ENCODE results near the gene KCTD1.

The KCTD1 gene

GRCh38 chr18:26550998-26551694 lies 2.8 kb upstream of the KCTD1 start:
- in situ Hi-C loops (cut with MboI; ENCODE audit: low sequenced_read_pairs), result no loop called here

DNA sequence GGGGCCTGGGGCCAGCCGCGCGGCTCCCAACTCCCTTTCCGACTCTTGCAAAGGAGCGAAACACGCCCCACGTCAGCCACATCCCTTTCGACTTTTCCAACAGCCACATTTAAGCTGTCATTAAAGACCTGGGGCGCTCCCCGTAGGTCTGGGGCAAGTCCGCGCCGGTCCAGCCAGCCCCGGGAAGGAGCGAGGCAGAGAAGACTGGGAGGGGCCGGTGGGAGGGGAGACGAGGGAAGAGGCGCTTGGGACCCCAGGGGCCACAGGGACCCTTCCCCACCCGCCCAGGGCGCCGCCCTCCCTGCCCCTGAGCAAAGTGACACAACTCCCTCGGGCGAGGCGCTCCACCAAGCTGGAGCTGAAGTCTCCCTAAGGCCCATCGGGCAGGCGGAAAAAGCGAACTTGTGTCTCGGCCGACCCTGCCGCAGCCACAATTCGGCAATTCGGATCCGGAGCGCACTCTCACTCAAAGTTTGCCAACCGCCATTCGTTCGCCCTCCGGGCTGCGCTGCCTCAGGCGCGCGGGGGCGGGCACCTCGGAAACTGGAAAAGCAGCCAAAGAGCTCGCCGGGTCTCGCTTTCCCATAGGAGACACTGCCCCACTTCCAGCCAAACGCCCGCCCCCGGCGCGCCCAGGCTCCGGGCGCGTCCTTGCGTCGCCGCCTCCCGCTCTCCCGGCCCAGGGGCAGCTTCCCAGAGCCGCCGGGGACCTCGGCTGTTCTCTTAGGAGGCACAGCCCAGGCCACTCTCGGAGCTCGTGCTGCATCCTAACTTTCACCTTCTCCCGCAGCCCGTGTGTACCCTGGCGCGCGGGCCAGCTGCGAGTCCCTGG lies 1.1 kb upstream of the KCTD1 start:
- in situ Hi-C loops (cut with MboI; ENCODE audit: low sequenced_read_pairs), result no loop called here

- in situ Hi-C loops (cut with MboI; ENCODE audit: low sequenced_read_pairs), result no loop called here
These were observed 523 bp downstream of the KCTD1 start for GRCh38 chr18:26547646-26548414.

DNA sequence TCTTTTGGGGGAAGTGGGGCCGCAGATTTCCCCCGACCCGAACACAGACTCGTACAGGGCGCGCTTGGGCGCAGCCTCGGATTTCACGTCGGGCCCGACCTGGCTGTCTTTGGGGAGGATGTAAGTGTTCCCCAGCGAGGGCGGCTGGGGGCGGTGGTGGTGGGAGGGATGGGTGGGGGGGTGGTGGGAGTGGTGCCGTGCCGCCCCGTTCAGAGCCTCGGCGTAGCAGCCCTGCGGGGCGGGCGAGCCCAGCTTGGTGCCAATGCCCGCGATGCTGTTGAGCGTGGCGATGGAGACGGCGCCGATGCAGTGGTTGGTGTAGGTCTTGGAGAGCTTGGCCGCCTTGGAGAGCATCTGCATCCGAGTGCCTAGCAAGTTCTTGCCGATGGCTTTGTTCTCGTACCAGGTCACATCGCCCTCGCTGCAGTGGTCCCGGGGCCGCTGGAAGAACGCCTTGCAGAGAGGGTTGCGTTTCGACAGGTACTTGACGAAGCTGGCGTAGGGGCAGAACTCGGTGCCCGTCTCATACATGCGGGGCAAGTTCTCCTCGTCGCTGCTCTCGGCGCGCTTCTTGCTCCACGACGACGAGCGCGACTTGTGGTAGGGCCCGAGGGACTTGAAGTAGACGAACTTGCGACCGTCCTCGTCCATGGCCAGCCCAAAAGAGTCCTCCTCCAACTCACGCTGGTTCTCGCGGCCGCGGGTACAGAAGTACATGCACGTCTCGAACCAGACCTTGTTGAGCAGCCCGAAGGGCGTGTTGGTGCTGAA lies 1.3 kb downstream of the KCTD1 start:
- in situ Hi-C loops (cut with MboI; ENCODE audit: low sequenced_read_pairs), result no loop called here

DNA sequence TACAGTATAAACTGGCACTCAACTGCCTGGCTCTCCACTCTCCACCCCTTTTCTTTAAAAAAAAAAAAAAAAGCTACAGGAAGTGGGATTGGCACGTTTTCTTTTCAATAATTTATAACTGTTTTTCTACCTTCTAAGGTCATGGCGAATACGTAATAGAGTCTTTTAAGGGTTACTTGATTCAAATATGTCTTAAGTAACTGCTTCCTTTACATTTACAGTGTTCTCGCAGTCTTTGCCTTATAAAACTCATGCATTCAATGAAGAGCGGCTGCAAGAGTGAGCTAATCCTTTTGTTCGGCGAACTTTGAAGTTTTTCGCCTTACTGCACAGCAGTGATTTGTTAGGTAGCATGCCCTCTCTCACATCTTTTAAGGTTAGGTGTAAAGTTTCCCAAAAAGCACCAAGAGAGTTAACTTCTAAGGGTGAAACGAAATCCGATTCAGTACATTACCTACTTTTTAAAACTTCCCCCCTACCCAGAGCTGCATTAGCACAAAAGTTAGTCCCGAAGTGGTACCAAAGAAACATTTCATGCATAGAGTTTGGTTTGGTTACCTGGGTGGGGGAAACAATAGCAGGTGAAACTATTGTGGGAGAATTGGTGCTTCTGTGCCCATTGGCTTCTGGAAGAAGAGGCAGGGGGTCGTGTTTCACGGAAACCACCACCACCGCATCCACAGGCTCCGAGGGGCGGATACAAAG lies 2.0 kb downstream of the KCTD1 start:
- in situ Hi-C loops (cut with MboI; ENCODE audit: low sequenced_read_pairs), result no loop called here

DNA sequence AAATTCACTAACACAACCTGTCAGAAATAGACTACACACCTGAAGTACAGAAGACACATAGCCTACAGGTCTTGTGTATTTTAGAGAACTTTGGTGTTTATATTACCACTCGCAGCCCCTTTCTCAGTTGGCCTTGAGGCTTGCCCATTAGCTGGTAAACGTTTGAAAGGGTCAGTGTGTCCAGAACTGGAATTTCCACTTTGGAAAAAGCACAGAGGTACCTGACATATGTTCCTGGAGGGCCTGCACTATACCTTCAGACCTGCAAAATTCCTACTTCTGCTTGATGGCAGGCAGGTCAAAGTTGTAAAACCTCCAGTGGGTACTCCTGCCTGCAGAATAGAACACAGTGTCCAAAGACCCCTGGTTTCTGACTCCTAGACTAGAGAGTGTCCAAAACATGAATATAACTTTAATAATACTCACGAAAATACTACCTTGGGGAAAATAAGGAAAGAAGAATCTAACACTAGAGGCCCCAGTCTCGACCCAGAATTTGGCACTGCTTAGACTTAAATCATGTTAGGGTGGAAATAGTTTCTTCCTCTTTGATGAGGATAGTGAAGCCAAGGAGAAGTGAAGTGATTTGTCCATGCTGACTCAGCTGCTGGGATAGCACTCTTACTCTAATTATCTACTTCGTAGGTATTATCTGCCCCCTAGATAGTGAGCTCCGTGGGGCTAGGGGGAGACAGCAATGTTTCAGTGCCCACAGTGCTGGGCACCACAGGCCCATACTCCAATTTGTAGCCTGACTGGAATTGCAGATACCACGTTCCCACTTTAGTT lies 2.8 kb downstream of the KCTD1 start:
- in situ Hi-C loops (cut with MboI; ENCODE audit: low sequenced_read_pairs), result no loop called here

DNA sequence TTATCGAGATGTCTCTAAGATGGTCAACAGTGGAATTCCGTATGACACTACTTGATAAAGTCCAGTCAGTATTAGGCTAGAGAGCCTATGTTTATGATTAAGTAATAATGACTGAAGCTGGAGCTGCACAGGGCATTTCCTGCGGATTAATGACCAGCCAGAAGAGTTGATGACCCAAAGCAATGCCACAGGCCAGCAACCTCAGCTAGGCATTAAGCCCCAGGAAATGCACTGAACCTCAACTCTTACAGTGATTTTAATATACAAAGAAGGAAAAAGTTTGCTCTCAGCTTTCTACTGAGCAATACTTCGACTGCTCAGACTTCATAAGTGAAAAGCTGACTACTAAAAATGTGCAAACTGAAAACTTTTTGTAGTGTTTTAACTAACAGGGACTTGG lies 3.9 kb downstream of the KCTD1 start:
- in situ Hi-C loops (cut with MboI; ENCODE audit: low sequenced_read_pairs), result no loop called here

GRCh38 chr18:26543373-26543772 lies 5.0 kb downstream of the KCTD1 start:
- in situ Hi-C loops (cut with MboI; ENCODE audit: low sequenced_read_pairs), result no loop called here

DNA sequence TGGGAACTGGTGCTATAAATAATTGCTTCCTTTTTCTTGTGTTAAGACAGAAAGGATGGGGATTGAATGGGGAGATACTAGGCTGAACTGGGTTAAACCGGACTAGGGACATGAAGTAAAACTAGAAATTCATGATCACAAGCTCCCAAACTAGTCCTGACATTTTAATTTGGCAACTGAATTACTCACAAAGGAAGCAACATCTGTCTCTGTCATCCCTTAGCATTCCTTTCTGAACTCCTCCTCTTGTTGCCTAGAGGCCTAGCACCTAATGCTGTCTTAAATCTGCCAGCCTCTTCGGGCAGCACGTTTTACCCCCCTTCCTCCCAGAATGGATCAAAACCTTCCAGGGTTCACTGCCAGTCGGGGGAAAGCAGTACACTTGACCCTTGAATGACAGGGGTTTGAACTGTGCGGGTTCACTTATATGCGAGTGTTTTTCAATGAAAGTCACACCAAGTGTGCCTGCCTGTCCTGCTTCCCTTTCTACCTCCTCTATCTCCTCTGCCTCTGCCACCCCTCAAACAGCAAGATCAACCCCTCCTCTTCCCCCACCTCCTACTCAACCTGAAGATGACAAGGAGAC lies 8.2 kb downstream of the KCTD1 start:
- in situ Hi-C loops (cut with MboI; ENCODE audit: low sequenced_read_pairs), result no loop called here

DNA sequence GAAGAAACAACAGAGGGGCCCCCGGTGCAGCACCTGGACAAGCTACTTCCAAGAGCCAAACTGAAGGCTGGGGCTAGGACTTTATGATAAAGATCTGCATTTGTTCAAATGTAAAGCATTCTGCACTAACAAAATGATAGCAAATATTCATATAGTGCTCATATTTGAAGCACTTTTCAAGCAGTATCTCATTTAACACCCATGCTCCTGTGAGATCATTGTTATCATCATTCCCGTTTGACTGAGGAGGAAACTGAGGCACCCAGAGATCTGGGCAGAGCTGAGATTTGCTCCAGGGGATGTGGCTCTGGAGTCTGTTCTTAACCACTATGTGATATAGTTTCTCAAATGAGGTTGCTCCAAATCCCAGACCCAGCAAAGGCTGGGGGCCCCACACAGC lies 9.8 kb downstream of the KCTD1 start:
- in situ Hi-C loops (cut with MboI; ENCODE audit: low sequenced_read_pairs), result no loop called here

DNA sequence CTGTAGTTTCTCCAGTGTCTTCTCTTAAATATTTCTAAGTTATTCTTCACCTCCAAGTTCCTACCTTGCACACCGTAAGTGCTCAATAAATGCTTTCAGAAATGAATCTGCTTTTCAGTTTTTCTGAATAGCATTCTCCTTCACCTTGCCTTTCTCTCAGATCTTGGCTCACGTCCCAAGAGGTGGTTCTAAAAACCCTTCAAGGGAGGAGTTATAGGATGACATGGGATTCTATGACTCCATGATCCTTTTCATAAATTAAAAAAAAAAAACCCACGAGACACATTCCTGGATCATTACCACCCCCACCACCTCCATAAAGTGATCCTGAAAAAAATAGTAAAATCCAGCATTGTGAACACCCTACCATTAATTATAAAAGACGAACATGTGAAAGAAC lies 11.7 kb downstream of the KCTD1 start:
- in situ Hi-C loops (cut with MboI; ENCODE audit: low sequenced_read_pairs), result no loop called here

- in situ Hi-C loops (cut with MboI; ENCODE audit: low sequenced_read_pairs), result no loop called here
These were observed 12.3 kb downstream of the KCTD1 start for GRCh38 chr18:26536032-26536431.

GRCh38 chr18:26535630-26536029 lies 12.7 kb downstream of the KCTD1 start:
- in situ Hi-C loops (cut with MboI; ENCODE audit: low sequenced_read_pairs), result no loop called here

DNA sequence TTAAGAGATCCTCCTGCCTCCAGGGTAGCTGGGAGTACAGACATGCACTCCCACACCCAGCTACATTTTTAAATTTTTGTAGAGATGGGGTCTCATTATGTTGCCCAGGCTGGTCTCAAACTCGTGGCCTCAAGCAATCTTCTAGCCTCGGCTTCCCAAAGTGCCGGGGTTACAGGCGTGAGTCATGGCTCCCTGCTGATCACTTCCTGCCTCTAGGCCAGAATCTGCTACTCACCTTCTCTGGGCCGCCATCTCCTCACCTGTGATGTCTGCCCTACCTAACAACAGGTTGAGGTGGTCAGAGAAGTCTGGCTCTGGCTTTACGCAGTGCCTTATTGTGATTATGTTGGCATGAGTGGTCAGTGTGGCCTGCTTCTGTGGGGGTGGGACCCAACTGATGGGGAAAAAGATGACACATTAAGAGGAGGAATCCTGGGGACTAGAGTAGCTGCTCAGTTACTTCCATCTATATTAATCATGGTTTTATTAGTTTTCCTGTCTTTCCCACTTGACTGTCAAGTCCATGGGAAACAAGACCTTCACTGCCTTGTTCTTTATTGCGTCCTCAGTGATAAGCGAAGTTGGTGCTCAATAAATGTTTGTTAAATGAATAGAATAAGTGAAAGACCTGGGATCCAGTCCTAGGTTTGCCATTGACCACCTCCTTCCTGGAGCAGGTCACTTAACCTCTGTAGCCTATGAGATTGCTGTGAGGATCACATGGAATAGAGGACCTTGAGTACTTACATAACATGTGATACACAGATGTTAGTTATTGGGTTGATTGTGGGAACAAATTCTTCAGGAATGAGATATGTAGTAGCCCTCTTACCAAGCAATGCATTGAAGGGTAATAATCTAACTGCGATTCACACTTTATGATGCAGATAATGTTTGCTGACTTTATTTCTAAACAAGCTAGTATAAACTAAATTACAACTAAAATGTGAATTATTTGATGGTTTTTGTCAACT lies 15.7 kb downstream of the KCTD1 start:
- in situ Hi-C loops (cut with MboI; ENCODE audit: low sequenced_read_pairs), result no loop called here

GRCh38 chr18:26531605-26532298 lies 16.6 kb downstream of the KCTD1 start:
- in situ Hi-C loops (cut with MboI; ENCODE audit: low sequenced_read_pairs), result no loop called here

DNA sequence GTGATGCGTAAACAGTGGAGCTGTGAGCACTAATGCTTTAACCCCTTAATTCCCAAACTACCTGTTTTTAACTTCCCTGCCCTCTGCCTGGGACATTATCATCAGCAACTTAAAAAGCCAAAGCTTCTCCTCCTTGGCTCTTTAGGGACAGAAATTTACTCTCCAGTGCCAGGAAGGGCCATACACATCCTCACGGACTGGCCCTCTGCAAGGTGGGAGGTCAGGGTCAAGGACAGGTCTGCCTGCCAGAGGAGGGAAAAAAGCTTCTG lies 21.5 kb downstream of the KCTD1 start:
- in situ Hi-C loops (cut with MboI; ENCODE audit: low sequenced_read_pairs), result no loop called here

DNA sequence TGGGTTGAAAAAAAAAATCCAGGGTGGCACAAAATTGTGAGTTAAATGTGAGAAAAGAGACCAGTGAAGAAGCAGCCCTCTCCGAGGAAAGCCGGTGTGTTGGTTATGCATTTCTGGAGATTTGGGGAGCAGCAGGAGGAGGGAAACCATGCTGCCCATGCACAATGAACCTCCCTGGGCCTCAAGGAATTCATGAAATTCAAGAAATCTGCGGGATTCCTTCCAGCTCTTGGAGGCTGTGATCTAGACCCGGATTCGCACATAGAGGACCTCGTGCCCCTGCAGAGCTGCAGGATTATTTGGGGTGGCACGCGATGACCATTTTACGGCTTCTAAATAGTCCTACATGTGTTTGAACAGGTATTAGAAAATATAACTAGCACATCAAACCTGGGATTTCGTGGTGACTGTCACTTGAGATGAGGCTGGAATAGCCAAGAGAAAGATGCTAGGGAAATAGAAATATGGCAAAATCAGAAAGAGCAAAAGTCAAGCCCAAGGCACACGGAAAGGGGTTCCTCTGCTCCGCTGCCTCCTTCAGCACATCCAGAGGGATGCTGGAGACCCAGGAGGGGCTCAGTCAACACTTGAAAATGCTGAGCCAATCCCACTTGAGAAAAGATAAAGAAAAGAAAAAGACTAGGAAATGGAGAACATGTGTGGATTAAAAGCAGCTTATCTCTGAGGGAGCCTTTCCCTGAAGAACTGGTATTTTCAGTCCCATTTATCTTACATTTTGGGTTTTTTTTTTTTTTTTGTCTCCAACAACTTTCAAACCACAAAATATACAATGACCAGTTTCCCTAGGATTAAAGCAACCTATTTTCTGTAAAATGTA lies 22.0 kb downstream of the KCTD1 start:
- in situ Hi-C loops (cut with MboI; ENCODE audit: low sequenced_read_pairs), result no loop called here

Data from HL-60/S4 (cell line).